ENCODE results near the gene ZNF423.

DNA sequence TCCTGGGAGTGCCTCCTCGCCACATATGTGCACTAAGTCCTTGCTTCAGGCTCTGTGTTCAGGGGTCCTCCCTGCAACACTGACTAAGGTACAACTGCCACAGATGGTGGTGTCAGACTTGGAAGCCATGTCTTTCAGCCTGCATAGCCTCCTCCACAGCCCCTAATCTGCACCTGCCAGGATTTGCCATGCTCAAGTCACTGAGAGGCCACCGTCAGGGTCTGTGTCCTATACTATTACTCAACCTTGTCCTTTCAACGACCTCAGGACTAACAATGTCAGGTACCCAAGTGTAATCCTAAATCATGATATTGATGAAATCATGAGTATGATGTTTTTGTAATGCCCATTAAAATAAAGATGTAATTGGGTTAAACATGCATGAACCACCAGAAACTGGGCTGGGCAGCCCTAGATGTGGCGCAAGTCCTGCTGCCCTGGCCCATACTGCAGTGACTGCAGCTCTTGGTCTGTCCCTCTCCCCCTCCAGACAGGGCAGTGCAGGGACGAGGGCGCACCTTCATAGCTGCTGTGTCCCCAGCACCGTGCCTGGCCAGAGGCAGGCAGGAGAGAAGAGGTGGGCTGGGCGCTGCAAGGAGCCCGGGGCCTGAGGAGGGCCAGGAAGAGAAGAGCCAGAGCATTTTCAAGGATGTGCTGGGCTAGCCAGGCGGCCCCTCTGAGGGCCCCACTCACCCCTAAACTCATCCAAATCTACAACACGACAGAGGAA, 198.0 kb downstream of the ZNF423 start:
- TF ChIP-seq GATA3 (IDR thresholded peaks at IDR 0.05; ENCODE audit: low read depth, low read length) (no peak), GATA2 (IDR thresholded peaks at IDR 0.05; ENCODE audit: low read depth, low read length) (no peak)

All from SH-SY5Y (cell line).